ENCODE measurements around the gene ELL2.

ELL2 gene

GRCh38 chr5:95942968-95943367 is 18.7 kb downstream of the ELL2 start:
- Histone ChIP-seq H3K9ac (ENCODE audit: insufficient read length) (no peak overlapping the region), H3K36me3 (ENCODE audit: insufficient read depth, low read length) (no peaks in the 10 kb centered on the region), H3K9me3 (ENCODE audit: low read depth, low read length) (no peaks in the 10 kb centered on the region), H3K27ac (no peak overlapping the region), H3K4me3 (no peak overlapping the region)
- no peak for TF ChIP-seq EZH2 (IDR thresholded peaks at IDR 0.05)
- TF ChIP-seq FOXP2 (optimal IDR thresholded peaks at IDR 0.05; ENCODE audit: control extremely low read depth, extremely low read length, insufficient read depth), result no peak
- TF ChIP-seq POLR2AphosphoS5 (IDR thresholded peaks at IDR 0.05; ENCODE audit: borderline replicate concordance, low read depth, low read length), result no peak
- DNase-seq (ENCODE audit: low read depth, low spot score), result no peak

GRCh38 chr5:95942414-95942813 is 19.2 kb downstream of the ELL2 start:
- Histone ChIP-seq H3K4me3 (no peak overlapping the region), H3K9ac (ENCODE audit: insufficient read length) (no peak overlapping the region), H3K36me3 (ENCODE audit: insufficient read depth, low read length) (no peaks in the 10 kb centered on the region), H3K9me3 (ENCODE audit: low read depth, low read length) (no peaks in the 10 kb centered on the region), H3K27ac (no peak overlapping the region)
- no peak for TF ChIP-seq EZH2 (IDR thresholded peaks at IDR 0.05)
- no peak for TF ChIP-seq FOXP2 (optimal IDR thresholded peaks at IDR 0.05; ENCODE audit: control extremely low read depth, extremely low read length, insufficient read depth)
- no peak for TF ChIP-seq POLR2AphosphoS5 (IDR thresholded peaks at IDR 0.05; ENCODE audit: borderline replicate concordance, low read depth, low read length)
- DNase-seq (ENCODE audit: low read depth, low spot score), result no peak

DNA sequence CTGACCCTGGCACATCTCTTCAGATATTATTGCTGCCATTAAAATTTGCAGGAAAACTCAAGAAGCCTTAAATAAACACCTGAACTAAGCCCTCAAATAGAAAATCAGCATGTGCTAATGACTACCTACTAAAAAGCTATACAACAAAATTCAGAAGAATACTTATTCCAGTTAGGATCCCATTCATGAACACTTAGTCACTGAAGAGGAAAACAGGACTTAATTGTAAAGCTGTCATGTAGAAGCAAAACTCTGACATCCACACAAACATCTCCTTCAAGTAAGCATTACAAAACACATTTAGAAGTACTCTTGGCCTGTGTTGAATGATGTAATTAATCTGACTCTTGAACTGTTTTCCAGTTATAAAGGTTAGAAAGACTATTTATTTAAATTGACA is 19.9 kb downstream of the ELL2 start:
- DNase-seq (ENCODE audit: low read depth, low spot score), result no peak
- H3K36me3 ChIP-seq (ENCODE audit: insufficient read depth, low read length), result no peaks in the 10 kb centered on the region
- no peak overlapping the region for H3K9ac ChIP-seq (ENCODE audit: insufficient read length)
- H3K4me3 ChIP-seq, result no peak overlapping the region
- no peak overlapping the region for H3K27ac ChIP-seq
- TF ChIP-seq FOXP2 (optimal IDR thresholded peaks at IDR 0.05; ENCODE audit: control extremely low read depth, extremely low read length, insufficient read depth) (no peak), EZH2 (IDR thresholded peaks at IDR 0.05) (no peak), POLR2AphosphoS5 (IDR thresholded peaks at IDR 0.05; ENCODE audit: borderline replicate concordance, low read depth, low read length) (no peak)
- H3K9me3 ChIP-seq (ENCODE audit: low read depth, low read length), result no peaks in the 10 kb centered on the region

GRCh38 chr5:95940758-95941682 is 20.6 kb downstream of the ELL2 start:
- H3K27ac ChIP-seq, result no peak overlapping the region
- no peaks in the 10 kb centered on the region for H3K9me3 ChIP-seq (ENCODE audit: low read depth, low read length)
- DNase-seq (ENCODE audit: low read depth, low spot score), result no peak
- no peak overlapping the region for H3K9ac ChIP-seq (ENCODE audit: insufficient read length)
- TF ChIP-seq POLR2AphosphoS5 (IDR thresholded peaks at IDR 0.05; ENCODE audit: borderline replicate concordance, low read depth, low read length) (no peak), FOXP2 (optimal IDR thresholded peaks at IDR 0.05; ENCODE audit: control extremely low read depth, extremely low read length, insufficient read depth) (no peak), EZH2 (IDR thresholded peaks at IDR 0.05) (no peak)
- no peaks in the 10 kb centered on the region for H3K36me3 ChIP-seq (ENCODE audit: insufficient read depth, low read length)
- H3K4me3 ChIP-seq, result no peak overlapping the region

DNA sequence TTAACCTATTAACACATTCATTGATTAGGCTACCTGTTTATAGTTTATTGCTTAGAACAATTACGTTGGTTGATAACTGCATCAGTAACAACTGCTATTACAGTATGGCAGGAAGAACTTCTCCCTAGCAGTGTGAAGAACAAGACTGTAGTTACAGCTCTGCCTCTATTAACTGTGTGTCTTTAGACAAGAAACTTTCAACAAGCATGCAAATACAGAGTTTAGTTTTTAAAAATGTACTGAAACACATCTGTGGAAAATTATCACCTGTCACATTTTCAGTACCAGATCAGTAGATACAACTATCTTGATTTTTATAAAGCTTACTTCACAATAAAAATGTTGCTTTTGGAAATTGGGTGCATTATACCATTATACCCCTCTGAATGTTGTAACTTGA is 22.2 kb downstream of the ELL2 start:
- Histone ChIP-seq H3K9me3 (ENCODE audit: low read depth, low read length) (no peaks in the 10 kb centered on the region), H3K36me3 (ENCODE audit: insufficient read depth, low read length) (no peaks in the 10 kb centered on the region), H3K27ac (no peak overlapping the region), H3K9ac (ENCODE audit: insufficient read length) (no peak overlapping the region), H3K4me3 (no peak overlapping the region)
- no peak for DNase-seq (ENCODE audit: low read depth, low spot score)
- no peak for TF ChIP-seq EZH2 (IDR thresholded peaks at IDR 0.05)
- no peak for TF ChIP-seq POLR2AphosphoS5 (IDR thresholded peaks at IDR 0.05; ENCODE audit: borderline replicate concordance, low read depth, low read length)
- TF ChIP-seq FOXP2 (optimal IDR thresholded peaks at IDR 0.05; ENCODE audit: control extremely low read depth, extremely low read length, insufficient read depth), result no peak

DNA sequence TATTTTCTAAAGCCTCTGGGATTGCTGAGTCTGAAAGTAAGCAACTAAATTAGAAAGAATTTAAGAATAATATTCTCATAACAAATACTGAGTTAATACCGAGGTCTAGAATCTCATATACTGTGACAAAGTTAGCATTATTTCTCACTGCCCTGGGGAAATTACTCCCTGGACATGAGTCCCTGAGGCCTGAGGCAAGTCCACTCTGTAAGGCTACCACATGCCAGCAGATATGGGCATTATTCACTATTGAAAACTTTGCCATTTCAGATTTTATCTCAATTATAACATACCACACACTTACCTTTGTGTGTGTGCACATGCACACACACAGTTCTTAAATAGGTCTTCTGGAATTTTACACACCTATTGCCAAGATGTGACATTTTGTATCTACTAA is 22.9 kb downstream of the ELL2 start:
- no peaks in the 10 kb centered on the region for H3K36me3 ChIP-seq (ENCODE audit: insufficient read depth, low read length)
- no peak overlapping the region for H3K9ac ChIP-seq (ENCODE audit: insufficient read length)
- no peak for DNase-seq (ENCODE audit: low read depth, low spot score)
- H3K4me3 ChIP-seq, result no peak overlapping the region
- no peaks in the 10 kb centered on the region for H3K9me3 ChIP-seq (ENCODE audit: low read depth, low read length)
- TF ChIP-seq POLR2AphosphoS5 (IDR thresholded peaks at IDR 0.05; ENCODE audit: borderline replicate concordance, low read depth, low read length), result no peak
- no peak for TF ChIP-seq FOXP2 (optimal IDR thresholded peaks at IDR 0.05; ENCODE audit: control extremely low read depth, extremely low read length, insufficient read depth)
- TF ChIP-seq EZH2 (IDR thresholded peaks at IDR 0.05), result no peak
- no peak overlapping the region for H3K27ac ChIP-seq

DNA sequence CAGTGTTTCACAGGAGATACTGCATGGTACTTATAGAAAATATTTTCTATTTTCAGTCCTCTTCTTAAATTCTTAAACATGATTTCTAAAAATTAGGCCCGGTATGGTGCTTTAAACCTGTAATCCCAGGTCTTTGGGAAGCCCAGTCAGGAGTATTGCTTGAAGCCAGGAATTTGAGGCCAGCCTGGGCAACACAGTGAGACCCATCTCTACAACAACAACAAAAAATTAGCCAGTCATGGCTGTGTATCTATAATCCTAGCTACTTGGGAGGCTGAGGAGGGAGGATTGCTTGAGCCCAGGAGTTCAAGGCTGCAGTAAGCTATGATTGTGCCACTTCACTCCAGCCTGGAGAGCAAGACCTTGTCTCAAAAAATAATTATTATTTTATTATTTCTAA is 23.3 kb downstream of the ELL2 start:
- Histone ChIP-seq H3K27ac (no peak overlapping the region), H3K36me3 (ENCODE audit: insufficient read depth, low read length) (no peaks in the 10 kb centered on the region), H3K4me3 (no peak overlapping the region), H3K9ac (ENCODE audit: insufficient read length) (no peak overlapping the region), H3K9me3 (ENCODE audit: low read depth, low read length) (no peaks in the 10 kb centered on the region)
- TF ChIP-seq FOXP2 (optimal IDR thresholded peaks at IDR 0.05; ENCODE audit: control extremely low read depth, extremely low read length, insufficient read depth) (no peak), POLR2AphosphoS5 (IDR thresholded peaks at IDR 0.05; ENCODE audit: borderline replicate concordance, low read depth, low read length) (no peak), EZH2 (IDR thresholded peaks at IDR 0.05) (no peak)
- no peak for DNase-seq (ENCODE audit: low read depth, low spot score)

DNA sequence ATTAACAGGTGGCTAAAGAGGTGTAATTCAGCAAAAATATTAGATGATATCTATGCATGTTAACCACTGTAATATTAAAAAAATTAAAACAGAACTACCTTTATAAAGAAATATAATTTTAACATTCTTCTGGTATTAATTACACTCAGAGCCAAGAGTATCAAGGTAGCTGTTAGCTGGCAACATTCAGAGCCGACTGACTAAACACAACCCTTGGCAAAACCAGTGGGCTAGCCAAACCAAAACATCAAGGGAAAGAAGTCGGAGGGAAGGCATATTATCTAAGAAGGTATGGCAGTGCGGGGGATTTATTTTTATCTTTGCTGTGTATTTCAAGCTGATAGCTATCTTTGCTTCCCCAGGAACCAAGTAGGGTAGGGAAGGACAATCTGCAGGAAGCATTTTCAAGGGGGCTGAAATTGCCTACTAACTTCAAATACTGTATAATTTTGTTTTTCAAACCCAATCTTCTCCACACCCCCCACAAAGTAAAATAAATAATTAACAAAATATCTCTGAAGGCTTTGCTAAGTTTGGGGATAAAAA is 24.0 kb downstream of the ELL2 start:
- TF ChIP-seq EZH2 (IDR thresholded peaks at IDR 0.05) (no peak), POLR2AphosphoS5 (IDR thresholded peaks at IDR 0.05; ENCODE audit: borderline replicate concordance, low read depth, low read length) (no peak), FOXP2 (optimal IDR thresholded peaks at IDR 0.05; ENCODE audit: control extremely low read depth, extremely low read length, insufficient read depth) (no peak)
- Histone ChIP-seq H3K4me3 (no peak overlapping the region), H3K27ac (no peak overlapping the region), H3K9me3 (ENCODE audit: low read depth, low read length) (no peaks in the 10 kb centered on the region), H3K9ac (ENCODE audit: insufficient read length) (no peak overlapping the region), H3K36me3 (ENCODE audit: insufficient read depth, low read length) (no peaks in the 10 kb centered on the region)
- DNase-seq (ENCODE audit: low read depth, low spot score), result no peak
